NCI-H345 (cell line): ENCODE results near the gene GAB2.
"Not testable (repeated sequence)": the region's sequence is repeated elsewhere in the genome, so short reads cannot be mapped to it uniquely, and the experiment has no call there.

ENCODE experiments used
- DNase-seq: peaks from one replicate; lab custom pipeline; 2025; lab: John Stamatoyannopoulos, UW

The GAB2 gene

DNA sequence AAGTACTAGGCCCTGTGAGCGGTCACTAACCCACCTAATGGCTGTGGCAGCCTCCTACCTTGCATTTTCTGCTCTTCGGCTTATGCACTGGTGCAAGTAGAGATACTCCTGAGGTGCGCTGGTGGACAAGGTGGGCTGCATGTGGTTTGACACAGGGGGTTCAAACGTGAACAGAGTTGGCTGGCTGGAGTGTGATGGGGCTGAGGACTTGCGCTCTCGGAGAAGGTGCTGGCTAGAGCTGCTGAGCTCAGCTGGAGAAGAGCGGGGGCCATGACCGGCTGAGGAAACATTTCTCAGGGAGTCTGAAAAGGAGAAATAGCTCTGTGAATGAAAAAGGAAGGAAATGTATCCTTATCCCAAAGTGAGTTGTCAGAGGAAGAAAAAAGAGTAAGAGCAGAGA is 167.5 kb downstream of the GAB2 start:
- DNase-seq, result no peak

DNA sequence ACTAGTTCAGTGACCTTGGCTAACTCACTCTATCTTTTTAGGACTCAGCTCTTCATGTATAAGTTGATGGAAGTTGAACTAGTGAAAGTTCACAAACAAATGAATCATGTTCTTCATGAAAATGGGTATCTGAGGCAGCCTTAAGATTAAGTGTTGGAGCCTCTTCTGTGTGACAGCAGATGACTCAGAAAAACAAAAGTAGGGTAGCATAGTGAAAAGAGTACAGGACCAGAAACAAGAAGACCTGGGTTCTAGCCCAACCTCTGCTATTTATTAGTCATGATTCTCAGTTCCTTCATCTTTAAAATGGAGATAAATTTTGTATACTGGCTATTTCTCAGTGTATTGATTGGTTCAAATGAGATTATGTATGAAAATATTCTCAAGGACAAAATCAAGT is 168.7 kb downstream of the GAB2 start:
- DNase-seq, result no peak

DNA sequence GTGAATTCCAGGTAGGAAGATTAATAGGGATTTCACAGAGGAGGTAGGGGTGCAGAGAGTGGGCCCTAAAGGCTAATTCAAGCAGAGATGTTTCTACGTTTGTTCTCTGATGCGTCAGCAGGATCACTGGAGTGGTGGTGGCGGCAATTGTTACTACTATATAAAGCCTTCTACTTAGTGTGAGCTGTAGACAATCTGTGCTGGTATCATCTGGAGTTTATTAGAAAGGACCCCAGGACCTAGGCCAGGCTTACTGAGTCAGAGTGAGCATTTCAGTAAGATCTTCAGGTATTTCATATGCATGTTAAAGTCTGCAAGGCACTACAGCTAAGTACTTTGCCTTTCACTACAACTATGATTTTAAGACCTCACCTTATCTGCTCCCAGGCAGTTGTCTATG is 169.4 kb downstream of the GAB2 start:
- no peak for DNase-seq

DNA sequence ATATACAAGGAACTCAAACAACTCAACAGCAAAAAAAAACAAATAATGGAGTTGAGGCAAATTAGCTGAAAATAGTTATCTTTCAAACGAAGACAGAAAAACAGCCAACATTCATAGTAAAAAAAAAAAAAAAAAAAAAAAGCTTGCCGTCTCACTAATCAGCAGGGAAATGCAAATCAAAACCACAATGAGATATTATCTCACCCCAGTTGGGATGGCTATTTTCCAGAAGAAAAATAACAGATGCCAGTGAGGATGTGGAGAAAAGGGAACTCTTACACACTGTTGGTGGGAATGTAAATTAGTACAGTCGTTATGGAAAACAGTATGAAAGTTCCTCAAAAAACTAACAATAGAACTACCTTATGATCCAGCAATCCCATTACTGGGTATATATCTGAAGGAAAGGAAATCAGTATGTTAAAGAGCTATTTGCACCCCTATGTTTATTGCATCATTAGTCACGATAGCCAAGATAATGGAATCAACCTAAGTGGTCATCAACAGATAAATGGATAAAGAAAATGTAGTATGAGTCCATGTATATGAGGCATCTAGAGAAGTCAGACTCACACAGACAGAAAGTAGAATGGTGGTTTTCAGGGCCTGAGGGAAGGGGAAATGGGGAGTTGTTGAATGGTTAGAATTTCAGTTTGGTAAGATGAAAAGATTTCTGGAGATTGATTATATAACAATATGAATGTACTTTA is 172.9 kb downstream of the GAB2 start:
- DNase-seq, result no peak

GRCh38 chr11:78244080-78244479 is 173.5 kb downstream of the GAB2 start:
- no peak for DNase-seq

GRCh38 chr11:78241475-78241874 is 176.1 kb downstream of the GAB2 start:
- no peak for DNase-seq

DNA sequence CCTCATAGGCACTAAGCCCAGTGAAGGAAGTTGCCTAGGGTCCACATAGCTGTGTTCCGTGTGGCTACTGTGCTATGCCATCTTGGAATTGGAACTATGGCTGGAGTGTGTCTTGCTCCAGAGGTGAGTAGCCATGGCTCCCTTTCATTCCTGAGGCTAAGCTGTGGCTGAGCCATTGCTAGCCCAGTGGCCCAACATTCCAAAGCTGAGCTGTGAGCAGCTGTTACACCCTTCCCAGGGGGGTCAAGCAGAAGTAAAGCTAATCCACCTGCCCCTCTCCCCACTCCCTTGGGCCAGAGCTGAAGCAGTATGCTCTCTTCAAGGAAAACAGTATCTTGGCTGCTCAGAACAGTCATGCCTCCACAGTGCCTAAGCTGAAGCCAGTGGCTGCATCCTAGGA is 177.8 kb downstream of the GAB2 start:
- DNase-seq, result no peak

GRCh38 chr11:78237293-78238046 is 180.2 kb downstream of the GAB2 start:
- DNase-seq, result no peak

GRCh38 chr11:78234006-78234405 is 183.6 kb downstream of the GAB2 start:
- DNase-seq, result no peak

GRCh38 chr11:78233046-78233445 is 184.6 kb downstream of the GAB2 start:
- not testable (repeated sequence) for DNase-seq

DNA sequence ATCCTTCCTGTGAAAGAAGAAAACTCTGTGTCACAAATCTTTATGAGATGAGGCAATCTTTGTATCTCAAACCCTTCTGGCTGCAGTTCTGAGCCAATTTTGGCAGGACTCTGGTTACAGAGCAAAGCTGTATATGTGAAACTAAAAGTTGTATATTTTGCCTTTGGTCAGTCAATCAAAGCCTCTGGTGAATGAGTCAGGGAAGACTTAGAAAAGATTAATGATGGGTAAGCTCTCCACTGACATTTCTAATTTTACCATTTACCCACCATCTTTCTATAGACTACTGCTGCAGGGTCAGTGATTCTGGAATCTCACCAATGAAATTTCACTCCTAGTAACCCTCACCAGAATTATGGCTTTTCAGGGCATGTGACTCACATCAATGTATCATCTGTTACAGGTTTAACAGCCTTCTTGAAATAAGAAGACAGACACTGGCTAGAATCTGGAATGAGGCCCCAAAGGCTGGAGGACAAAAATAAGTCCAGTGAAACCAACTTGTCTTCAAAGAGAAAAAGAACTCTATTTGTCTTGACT is 185.6 kb downstream of the GAB2 start:
- DNase-seq, result no peak

- DNase-seq, result peak; percentile 18
Observed at GRCh38 chr11:78230161-78230877, 187.3 kb downstream of the GAB2 start.

DNA sequence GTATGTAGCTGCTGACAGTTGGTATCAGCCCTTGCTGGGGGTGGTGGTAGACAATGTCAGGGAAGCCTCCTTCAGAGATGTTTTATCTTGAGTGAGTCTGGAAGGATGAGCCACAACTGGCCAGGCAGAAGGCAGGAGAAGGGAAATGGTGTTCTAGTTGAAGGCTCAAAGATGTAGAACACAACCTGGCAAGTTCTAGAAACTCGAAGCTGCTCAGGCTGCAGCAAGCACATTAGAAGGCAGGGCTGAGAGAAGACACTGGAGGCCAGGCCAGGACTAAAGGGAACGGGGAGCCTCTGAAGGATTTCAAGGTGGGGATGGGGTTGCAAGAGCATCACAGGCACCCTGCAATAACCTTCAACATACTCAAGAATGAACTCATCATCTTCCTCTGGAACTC is 188.5 kb downstream of the GAB2 start:
- DNase-seq, result no peak

DNA sequence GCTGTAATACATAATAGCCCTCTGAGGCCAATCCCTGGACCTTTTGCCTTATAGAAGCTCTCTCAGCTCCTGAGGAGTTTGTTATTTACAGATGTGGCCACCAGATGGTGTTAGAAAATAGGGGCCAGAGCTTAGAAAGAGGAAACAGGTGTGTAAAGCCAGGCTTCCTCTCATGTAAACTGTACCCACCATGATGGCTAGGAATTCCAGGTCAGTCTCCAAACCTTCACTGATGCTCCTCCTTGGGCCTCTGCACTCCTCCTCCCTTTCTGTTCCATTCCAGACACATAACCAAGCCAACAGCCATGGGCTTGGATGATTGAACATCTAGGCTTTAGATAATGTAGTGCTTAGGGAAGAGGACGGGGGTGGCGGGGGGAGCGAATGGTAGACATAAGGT is 189.2 kb downstream of the GAB2 start:
- peak; percentile 72 for DNase-seq

- no peak for DNase-seq
Observed at GRCh38 chr11:78227921-78228320, 189.7 kb downstream of the GAB2 start.

GRCh38 chr11:78226684-78227680 is 190.6 kb downstream of the GAB2 start:
- DNase-seq, result no peak

GRCh38 chr11:78224906-78225420 is 192.7 kb downstream of the GAB2 start:
- DNase-seq, result no peak

DNA sequence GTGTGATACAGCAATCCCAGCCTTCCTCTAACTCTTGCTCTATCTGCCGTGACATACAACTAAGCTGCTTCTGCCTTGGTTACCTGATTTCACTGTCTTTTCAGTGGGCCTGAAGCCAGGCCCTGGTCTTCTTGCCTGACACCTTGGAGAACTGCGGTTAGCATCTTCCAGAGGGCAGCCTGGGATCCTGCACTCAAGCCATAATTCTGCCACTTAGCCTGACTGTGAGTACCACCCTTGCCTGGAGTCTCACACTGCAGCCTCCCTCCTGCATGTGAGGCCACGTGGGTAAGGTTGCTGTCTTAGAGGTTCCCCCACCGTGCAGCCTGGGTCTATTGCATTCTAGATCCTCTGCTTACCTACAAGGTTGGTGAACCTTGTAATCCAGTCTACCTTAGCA is 193.1 kb downstream of the GAB2 start:
- no peak for DNase-seq

DNA sequence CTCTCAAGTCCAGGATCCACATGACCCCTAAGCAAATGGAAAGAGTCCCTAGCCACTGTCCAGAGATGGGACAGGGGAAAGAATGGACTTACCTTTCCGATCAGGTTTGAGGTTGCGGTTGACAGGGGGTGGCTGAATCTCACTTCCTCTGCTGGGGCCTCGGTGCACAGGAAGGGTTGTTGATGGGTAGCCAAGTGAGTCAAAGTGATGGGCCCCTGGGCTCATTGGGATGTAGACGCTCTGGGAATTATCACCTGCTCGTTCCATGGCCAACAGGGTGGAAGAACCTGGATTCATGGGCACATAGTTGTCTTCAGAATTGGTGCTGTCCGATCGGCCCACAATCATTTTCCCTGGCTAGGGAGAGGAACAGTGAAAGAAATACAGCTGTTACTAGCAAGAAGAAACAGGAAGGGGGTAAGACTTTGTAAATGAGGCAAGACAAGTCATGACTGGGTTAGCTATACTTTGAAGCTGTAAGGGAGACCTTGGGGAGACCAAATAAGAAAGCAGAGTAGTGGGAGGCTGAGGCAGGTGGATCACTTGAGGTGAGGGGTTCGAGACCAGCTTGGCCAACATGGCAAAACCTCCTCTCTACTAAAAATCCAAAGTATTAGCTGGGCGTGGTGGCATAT is 194.2 kb downstream of the GAB2 start:
- no peak for DNase-seq

- not testable (repeated sequence) for DNase-seq
Observed at GRCh38 chr11:78222726-78223125, 194.9 kb downstream of the GAB2 start.
